ENCODE data around the gene RPS2. TPM values are rescaled to one million over a fixed set of nuclear protein-coding genes. Genes with fewer than 3 reads are reported as not detected.

RPS2 gene
- total RNA-seq, 1 experiment from 2014 or later: 4,395 TPM

- DNase-seq (ENCODE audit: low spot score) (no peak), ATAC-seq (no peak)
- TF ChIP-seq ZNF425 (CRISPR knock-in tag; conservative IDR thresholded peaks at IDR 0.05): no peak
- TF ChIP-seq ATF1 (CRISPR knock-in tag; IDR thresholded peaks at IDR 0.05): no peak
- TF ChIP-seq NFATC4 (CRISPR knock-in tag; IDR thresholded peaks at IDR 0.05): no peak
- no peak for TF ChIP-seq SMAD4 (CRISPR knock-in tag; IDR thresholded peaks at IDR 0.05)
- TF ChIP-seq HMGXB4 (CRISPR knock-in tag; IDR thresholded peaks at IDR 0.05): no peak
- no peak for TF ChIP-seq USF1 (CRISPR knock-in tag; IDR thresholded peaks at IDR 0.05)
- TF ChIP-seq KAT7 (CRISPR knock-in tag; IDR thresholded peaks at IDR 0.05; ENCODE audit: borderline replicate concordance): no peak
- no peak for TF ChIP-seq STAT6 (CRISPR knock-in tag; conservative IDR thresholded peaks at IDR 0.05; ENCODE audit: low read depth)
- no peak for TF ChIP-seq ZBTB43 (CRISPR knock-in tag; IDR thresholded peaks at IDR 0.05)
- TF ChIP-seq GABPB1 (CRISPR knock-in tag; IDR thresholded peaks at IDR 0.05): no peak
- TF ChIP-seq FOXP4 (CRISPR knock-in tag; IDR thresholded peaks at IDR 0.05): no peak
- Mint-ChIP-seq H3K27me3 (ENCODE audit: low read depth) (peaks cover 8% of the 10 kb centered on the region; the same call in 1 of the 2 replicates), H3K36me3 (no peaks in the 10 kb centered on the region), H3K27ac (no peak overlapping the region), H3K4me1 (peaks cover 4% of the 10 kb centered on the region), H3K4me3 (no peak overlapping the region), H3K9me3 (no peaks in the 10 kb centered on the region)
- ChIA-PET POLR2A (no interaction called here), CTCF (interaction anchor here (1.0 to 3.8 kb wide), 2 partner anchors 9 to 21 kb away, joined by 3 to 29 read pairs; partner anchors contain the start of gene MSRB1)
Measured at GRCh38 chr16:1950559-1950958, 14.1 kb downstream of the RPS2 start.

GRCh38 chr16:1950047-1950446 is 14.6 kb downstream of the RPS2 start:
- ChIA-PET POLR2A (no interaction called here), CTCF (interaction anchor here (1.0 to 3.8 kb wide), 2 partner anchors 8 to 21 kb away, joined by 3 to 29 read pairs; partner anchors contain the start of gene MSRB1)
- ATAC-seq: no peak
- peaks cover 4% of the 10 kb centered on the region for H3K4me1 Mint-ChIP-seq
- TF ChIP-seq CTCF (IDR thresholded peaks at IDR 0.05) (no peak), SOX15 (CRISPR knock-in tag; IDR thresholded peaks at IDR 0.05) (no peak), ATF1 (CRISPR knock-in tag; IDR thresholded peaks at IDR 0.05) (no peak), ZNF396 (CRISPR knock-in tag; IDR thresholded peaks at IDR 0.05; ENCODE audit: borderline replicate concordance) (no peak), RORB (CRISPR knock-in tag; IDR thresholded peaks at IDR 0.05) (no peak), PRRX2 (CRISPR knock-in tag; IDR thresholded peaks at IDR 0.05) (no peak), TCF7 (CRISPR knock-in tag; IDR thresholded peaks at IDR 0.05; ENCODE audit: low read depth) (no peak), MXD4 (CRISPR knock-in tag; IDR thresholded peaks at IDR 0.05; ENCODE audit: borderline replicate concordance) (no peak), E2F4 (CRISPR knock-in tag; IDR thresholded peaks at IDR 0.05; ENCODE audit: borderline replicate concordance, low read depth) (no peak)
- no peak overlapping the region for H3K4me3 Mint-ChIP-seq
- DNase-seq (ENCODE audit: low spot score): no peak
- no peaks in the 10 kb centered on the region for H3K9me3 Mint-ChIP-seq
- H3K27ac Mint-ChIP-seq: no peak overlapping the region
- H3K27me3 Mint-ChIP-seq (ENCODE audit: low read depth): peaks cover 8% of the 10 kb centered on the region; the same call in 1 of the 2 replicates
- H3K36me3 Mint-ChIP-seq: no peaks in the 10 kb centered on the region
